Muscle layer of duodenum (tissue), 2 donors: ENCODE results near the gene UBALD2.

ENCODE experiments used
- H3K27ac ChIP-seq: one replicate; pipeline ENCODE4 v1.7.0; 2013; ENCODE audit warnings: mild to moderate bottlenecking, low read length
- H3K27me3 ChIP-seq: one replicate; pipeline ENCODE4 v1.7.0; 2013; ENCODE audit warnings: low read depth, mild to moderate bottlenecking, control low read depth, low read length
- H3K36me3 ChIP-seq, 2 donors: one replicate each; pipeline ENCODE4 v1.7.0; 2013; ENCODE audit warnings: low read length in 2 of 2, control low read depth in 1 of 2, mild to moderate bottlenecking in 1 of 2; ENCODE audit not compliant: insufficient read depth in 2 of 2, control insufficient read depth in 1 of 2
- H3K4me1 ChIP-seq, 2 donors: one replicate each; pipeline ENCODE4 v1.7.0; 2013; ENCODE audit warnings: low read length in 2 of 2, mild to moderate bottlenecking in 2 of 2, control low read depth in 1 of 2, moderate library complexity in 1 of 2; ENCODE audit not compliant: insufficient read depth in 2 of 2, control insufficient read depth in 1 of 2
- H3K4me3 ChIP-seq, 2 donors: one replicate each; pipeline ENCODE4 v1.7.0; 2013; ENCODE audit warnings: low read length in 2 of 2, low read depth in 1 of 2, mild to moderate bottlenecking in 1 of 2
- H3K9me3 ChIP-seq, 2 donors: one replicate each; pipeline ENCODE4 v1.7.0; 2013; ENCODE audit warnings: low read length in 2 of 2, control low read depth in 1 of 2, mild to moderate bottlenecking in 1 of 2; ENCODE audit not compliant: control insufficient read depth in 1 of 2
- donor health status: healthy.

The UBALD2 gene

DNA sequence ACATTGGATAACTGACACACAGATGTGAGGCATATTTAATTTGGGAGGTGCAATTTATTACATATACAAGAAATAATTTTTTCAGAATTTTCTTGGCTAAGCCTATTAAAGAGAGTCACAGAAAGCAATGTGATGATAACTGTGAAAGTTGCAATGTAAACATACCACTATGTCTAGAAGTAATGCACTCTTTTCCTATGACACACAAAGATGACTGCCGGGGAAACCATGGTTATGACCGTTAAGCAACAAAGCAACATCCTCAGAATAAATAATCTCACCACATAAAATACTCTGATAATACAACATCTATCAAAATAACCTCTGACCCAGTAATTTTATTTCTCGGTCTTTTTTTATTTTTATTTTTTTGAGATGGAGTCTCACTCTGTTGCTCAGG, 53.4 kb downstream of the UBALD2 start:
- Histone ChIP-seq H3K9me3 (no peaks in the 10 kb centered on the region), H3K27me3 (no peaks in the 10 kb centered on the region), H3K36me3 (peaks cover 9 to 23% of the 10 kb centered on the region in 2 donors), H3K27ac (no peak overlapping the region), H3K4me3 (no peak overlapping the region), H3K4me1 (no peaks in the 10 kb centered on the region)
